Stimulated activated CD8-positive, alpha-beta memory T cell treated with anti-CD3 and anti-CD28 coated beads, Interleukin-4, amount 100 ng/mL, for 48 hours (primary cell): ENCODE data around the gene IGFBP7.

Experiments used
- DNase-seq: peaks from one replicate; pipeline ENCODE4 v3.0.0-alpha.2; 2020

IGFBP7 gene

DNA sequence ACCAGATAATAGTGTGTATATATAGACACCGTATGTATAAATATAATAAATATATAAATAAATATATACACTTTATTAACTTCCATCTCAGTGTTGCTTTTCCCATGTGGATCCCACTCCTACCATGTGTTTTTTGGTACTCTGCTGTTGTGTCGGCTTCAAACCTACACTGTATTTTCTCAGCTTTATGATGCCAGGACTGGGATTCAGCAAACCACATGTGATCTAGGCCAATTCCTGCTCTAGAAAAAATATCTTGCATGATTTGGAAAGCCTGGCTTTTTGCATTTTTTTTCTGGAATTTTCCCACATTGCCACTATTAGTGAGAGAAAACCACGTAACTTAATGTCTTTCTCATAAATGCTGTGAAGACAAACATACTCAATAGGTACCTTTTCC, 75.7 kb downstream of the IGFBP7 start:
- DNase-seq: no peak

DNA sequence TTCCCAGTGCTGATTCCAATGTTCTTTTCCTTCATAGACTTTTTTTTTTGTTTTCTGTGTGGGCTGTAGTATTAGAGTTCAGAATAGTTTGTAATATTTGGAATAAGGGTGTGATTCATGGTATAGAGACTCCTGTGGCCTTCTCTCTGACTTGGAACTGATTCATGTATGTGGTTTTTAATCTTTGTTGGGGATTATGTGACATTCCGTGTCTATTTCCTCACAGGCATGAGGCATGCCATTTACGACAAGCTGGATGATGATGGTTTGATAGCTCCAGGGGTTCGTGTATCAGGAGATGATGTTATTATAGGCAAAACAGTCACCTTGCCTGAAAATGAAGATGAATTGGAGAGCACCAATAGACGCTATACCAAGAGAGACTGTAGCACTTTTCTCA, 87.1 kb downstream of the IGFBP7 start:
- no peak for DNase-seq

DNA sequence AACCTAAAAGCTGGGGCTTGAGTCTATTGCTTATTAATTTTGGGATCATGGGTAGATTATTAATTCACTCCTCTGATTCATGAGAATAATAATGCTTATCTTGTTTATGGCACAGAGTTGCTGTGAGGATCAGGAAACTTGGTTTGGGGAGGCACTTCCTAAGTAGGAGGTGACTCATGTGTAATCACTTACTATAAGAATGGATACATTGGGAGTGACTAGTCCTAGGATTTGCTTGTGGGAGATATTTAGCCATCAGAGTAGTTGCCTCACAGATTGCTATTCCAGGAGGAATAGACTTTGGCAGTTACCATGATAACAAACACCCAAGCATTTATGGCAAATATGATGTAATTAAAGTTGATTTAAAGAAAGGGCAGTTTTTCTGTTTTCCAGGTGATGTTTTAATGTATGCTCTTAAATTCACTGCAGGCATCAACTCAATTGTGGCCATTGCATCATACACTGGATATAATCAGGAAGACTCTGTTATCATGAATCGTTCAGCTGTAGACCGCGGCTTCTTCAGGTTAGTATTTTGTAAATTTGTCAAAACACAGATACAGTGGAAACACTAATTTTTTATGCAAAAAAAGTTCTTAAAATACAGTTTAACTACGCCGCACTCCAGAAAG, 89.6 kb downstream of the IGFBP7 start:
- no peak for DNase-seq

DNA sequence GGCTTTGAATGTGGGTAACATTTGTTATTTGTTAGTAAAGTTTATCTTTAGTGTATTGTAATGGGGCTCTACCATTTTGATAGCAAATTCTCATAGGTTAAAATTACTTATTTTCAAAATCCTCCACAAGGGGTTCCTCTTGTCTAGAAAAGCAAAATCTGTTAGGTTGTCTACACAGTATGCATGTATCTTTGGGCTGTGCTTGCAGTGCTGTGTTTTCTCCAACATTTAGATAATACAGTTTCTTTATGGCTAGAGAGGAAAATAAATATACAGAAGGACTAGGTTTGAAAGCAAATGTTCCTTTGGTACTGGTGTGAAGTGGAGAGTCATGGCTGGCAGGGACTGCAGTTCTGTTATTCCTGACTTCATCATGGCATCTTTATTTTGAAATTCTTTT, 91.2 kb downstream of the IGFBP7 start:
- no peak for DNase-seq

DNA sequence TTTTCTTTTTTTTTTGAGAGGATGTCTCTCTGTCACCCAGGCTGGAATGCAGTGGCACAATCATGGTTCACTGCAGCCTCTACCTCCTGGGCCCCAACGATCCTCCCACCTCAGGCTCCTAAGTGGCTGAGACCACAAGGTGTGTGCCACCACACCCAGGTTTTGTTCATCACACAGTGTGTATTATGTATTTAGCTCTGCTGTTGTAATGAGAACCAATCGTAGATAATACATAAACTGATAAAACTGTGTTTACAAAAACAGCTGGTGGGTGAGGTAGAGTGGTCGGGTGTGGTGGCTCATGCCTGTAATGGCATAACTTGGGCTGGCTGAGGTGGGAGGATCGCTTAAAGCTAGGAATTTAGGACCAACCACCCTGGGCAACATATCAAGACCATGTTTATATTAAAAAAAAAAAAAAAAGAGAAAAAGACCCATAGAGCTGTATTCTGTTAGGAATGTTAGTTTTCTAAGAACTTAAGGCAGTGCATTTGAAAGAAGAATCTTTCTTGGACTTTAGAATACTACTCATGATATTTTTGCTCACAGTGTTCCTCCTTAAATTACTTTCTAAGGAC, 96.6 kb downstream of the IGFBP7 start:
- DNase-seq: no peak

DNA sequence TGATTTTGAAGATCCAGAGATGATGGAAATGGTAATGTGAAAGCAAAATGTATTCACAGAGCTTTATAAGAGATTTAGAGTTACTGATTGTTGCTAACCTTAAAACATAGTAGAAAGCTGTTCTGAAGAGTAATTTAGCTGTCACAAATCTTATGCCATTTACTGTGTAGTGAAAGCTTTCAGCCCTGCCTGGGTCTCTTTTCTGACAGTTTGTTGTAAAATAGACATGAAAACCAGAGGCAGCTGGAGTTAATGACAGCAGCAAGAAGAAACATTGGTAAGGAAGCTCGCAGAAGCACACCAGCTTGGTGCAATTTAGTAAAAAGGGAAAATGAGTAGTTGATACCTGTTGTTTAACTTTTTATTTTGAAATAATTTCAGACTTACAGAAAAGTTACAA, 110.4 kb downstream of the IGFBP7 start:
- DNase-seq: no peak

DNA sequence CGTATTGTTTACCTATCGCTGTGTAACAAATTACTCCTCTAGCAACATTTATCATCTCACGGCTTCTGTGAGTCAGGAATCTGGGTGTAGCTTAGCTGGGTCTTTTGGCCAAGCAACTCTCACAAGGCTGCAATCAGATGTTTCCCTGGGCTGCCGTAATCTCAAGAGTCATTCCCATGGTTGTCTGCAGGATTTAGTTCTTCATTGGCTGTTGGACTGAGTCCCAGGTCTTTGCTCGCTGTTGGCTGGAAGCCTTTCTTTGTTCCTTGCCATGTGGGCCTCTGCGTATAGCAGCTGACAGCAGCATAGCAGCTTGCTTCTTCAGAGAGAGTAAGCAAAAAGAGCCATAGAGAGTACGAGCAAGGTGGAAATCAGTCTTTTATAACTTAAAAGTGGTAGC, 114.7 kb downstream of the IGFBP7 start:
- DNase-seq: no peak

DNA sequence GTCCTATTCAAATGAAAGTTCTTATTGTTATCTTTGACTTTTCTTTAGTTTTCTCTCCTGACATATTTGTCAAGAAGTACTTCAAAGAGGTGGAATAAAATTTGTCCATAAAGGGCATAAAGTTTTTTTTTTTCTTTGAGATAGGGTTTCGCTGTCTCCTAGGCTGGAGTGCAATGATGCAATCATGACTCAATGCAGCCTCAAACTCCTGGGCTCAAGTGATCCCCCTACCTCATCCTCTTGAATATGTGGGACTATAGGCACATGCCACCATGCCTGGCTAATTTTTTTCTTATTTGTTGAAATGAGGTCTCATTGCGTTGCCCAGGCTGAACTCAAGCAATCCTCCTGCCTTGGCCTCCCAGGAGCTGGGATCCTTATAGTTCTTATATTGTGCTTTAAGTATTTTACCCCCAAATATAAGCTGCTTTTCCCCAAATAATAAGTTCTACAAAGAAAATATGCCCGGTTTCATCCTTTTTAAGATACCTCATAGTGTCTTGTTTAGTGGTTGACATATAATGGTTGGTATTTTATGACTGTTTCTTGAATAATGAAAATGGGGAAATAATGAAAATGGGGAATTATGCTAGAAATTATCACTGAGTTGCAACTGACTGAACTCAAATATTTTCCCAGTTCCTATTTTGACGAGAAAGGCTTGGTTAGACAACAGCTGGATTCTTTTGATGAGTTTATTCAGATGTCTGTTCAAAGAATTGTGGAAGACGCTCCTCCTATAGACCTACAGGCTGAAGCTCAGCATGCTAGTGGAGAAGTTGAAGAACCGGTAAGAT, 119.9 kb downstream of the IGFBP7 start:
- no peak for DNase-seq

DNA sequence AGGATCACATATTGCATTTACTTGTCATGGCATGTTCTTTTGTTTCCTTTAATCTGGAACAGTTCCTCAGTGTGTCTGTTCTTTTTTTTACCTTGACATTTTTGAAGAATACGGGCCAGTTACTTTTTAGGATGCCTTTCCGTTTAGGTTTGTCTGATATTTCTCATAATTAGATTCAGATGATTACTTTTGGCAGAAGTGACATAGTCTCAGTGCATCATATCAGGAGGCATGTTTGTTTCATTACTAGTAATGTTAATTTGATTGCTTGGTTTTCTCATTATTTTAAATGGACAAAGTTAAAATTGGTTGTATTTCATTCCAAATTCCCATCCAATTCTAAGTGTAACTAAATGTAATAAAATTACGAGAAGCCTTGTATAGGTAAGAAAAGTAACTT, 123.2 kb downstream of the IGFBP7 start:
- no peak for DNase-seq

DNA sequence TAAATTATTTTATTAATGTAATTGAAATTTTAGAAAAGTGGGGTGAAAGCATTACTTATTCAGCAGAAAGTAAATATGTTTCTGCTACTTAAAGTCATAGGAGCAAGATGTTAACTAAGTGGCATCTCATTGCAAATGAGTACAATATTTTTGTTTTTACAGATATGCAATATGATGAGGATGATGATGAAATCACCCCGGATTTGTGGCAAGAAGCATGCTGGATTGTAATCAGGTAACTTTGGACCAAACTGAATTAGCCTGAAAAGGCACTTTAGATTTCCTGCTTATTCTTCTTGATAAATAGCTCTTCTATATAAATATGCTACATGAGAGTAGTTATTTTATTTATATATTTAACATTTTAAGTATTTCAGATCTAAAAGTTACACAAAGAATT, 124.0 kb downstream of the IGFBP7 start:
- no peak for DNase-seq

DNA sequence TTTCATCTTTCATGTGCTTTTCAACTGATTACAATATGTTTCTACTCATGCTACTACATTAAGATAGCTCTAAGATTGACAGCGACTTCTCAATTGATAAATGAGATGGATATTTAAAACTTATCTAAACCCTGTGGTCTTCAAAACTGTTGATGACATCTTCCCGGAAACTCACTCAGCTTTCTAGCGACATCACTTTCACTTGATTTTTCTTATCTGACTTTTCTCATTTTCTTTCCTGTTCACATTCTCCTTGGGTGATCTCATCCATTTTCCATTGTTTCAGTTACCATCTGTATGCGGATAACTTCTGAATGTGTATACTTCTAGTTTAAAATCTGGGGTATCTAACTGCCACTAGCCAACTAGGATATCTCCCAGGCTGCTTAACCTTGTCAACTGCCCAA, 128.4 kb downstream of the IGFBP7 start:
- no peak for DNase-seq
